AG04449 (cell line): Measurements from ENCODE around the gene ITGB6.

Experiments used
- CTCF ChIA-PET: fragments of 350-600 bp; formaldehyde crosslinking; extraction: SDS; loops from one replicate; lab custom pipeline; 2021; ENCODE audit warnings: antibody characterized with exemption; lab: Yijun Ruan, JAX
- POLR2A ChIA-PET: fragments of 400-600, 350-600 bp; formaldehyde crosslinking; extraction: SDS; loops from one replicate; lab custom pipeline; 2020; ENCODE audit warnings: antibody characterized with exemption, inconsistent platforms; lab: Yijun Ruan, JAX
- DNase-seq: peaks from one replicate; pipeline ENCODE4 v3.0.0-alpha.2; 2010; ENCODE audit warnings: low read depth, low spot score
- H3K4me3 ChIP-seq: 2 replicates; pipeline ENCODE4 v1.5.1; 2011; ENCODE audit warnings: low read depth, mild to moderate bottlenecking, control low read depth, low read length
- CTCF ChIP-seq: IDR thresholded peaks from one replicate; pipeline ENCODE4 v1.5.1; 2011; ENCODE audit warnings: mild to moderate bottlenecking, moderate library complexity, low read length, control low read depth, inconsistent platforms; ENCODE audit not compliant: insufficient read depth; ENCODE audit errors: missing control alignments

Gene ITGB6

DNA sequence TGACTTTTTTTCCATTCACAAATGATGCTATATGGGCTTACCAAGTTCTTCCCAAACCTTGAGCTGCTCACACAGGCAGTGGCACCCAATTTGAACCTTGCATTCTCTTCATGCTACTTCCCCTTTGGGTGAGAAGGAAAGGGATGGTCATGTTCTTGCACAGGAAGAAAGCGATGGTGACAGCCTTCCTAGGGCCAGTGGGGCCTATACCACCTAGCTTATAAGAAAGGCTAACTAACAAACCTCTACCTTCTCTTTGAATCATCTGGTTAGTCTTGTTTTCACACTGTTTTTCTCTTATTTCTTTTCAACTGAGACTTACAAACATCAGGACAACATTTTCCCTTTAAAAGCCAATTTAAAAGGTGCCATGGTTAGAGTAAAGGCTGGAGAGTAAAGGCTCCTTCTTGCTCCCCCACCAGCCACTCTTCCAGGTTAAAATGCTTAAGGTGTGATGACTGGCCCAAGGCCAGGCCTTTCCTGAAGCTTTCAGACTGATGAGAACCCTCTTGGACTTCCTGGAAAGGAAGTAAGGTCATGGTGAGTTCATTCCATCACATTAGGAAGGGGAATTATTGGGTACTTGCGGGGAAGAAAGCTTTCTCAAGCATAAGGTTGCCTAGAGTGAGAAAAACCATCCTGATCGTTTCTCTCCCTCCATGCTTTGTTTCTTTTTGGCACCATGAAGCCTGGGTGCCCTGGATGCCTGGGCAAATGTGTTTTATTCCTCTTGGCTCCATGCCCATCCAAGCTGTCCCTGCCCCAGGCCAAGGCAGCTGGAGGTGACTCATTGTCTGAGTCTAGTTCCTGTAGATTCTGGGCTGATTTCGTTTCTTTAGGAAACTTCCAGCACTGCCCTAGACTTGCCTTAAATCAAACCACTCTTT lies 41.4 kb upstream of the ITGB6 start:
- DNase-seq, result no peak
- CTCF ChIA-PET, result interaction anchor here (1.1 to 5.5 kb wide), 7 partner anchors 9 to 754 kb away, joined by 3 to 63 read pairs (median 3); no protein-coding TSS in a partner anchor
- TF ChIP-seq CTCF, result no peak
- POLR2A ChIA-PET, result no interaction called here
- no peak overlapping the region for H3K4me3 ChIP-seq

GRCh38 chr2:160239436-160239835 lies 39.4 kb upstream of the ITGB6 start:
- ChIA-PET CTCF (interaction anchor here (1.0 to 5.5 kb wide), 4 partner anchors 10 to 30 kb away, joined by 3 to 63 read pairs (median 4); no protein-coding TSS in a partner anchor), POLR2A (no interaction called here)
- no peak for TF ChIP-seq CTCF
- no peak for DNase-seq
- no peak overlapping the region for H3K4me3 ChIP-seq

DNA sequence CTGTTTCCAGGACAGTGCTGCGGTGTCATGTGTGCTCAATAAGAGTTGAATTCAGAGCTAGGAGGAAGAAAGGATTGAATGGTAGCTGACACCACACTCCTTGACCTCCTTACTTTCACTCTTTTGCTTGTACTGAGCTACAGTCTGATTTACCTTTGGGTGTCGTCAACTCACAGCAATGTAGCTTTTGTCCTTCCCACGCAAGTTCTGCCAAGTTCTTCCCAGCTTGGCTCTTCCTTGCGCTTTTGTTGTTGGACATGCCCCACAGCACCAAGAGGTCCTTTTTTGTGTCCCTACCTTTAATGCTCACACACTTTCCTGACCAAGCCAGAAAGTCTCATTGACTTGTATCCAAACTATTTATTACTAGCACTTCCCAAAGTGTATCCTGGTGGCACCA lies 38.3 kb upstream of the ITGB6 start:
- no peak for TF ChIP-seq CTCF
- POLR2A ChIA-PET, result no interaction called here
- no peak for DNase-seq
- CTCF ChIA-PET, result interaction anchor here (0.5 to 5.5 kb wide), 6 partner anchors 10 to 204 kb away, joined by 3 to 63 read pairs (median 3); no protein-coding TSS in a partner anchor
- H3K4me3 ChIP-seq, result no peak overlapping the region

- no peak for DNase-seq
- ChIA-PET CTCF (interaction anchor here (1.1 to 4.9 kb wide), 2 partner anchors 8 to 19 kb away, joined by 3 to 31 read pairs; no protein-coding TSS in a partner anchor), POLR2A (no interaction called here)
- TF ChIP-seq CTCF, result no peak
- H3K4me3 ChIP-seq, result no peak overlapping the region
Measured at GRCh38 chr2:160232905-160233475, 32.9 kb upstream of the ITGB6 start.

GRCh38 chr2:160229591-160229990 lies 29.5 kb upstream of the ITGB6 start:
- CTCF ChIA-PET, result interaction anchor here (0.9 to 4.9 kb wide), 7 partner anchors 10 to 118 kb away, joined by 3 to 31 read pairs (median 4); no protein-coding TSS in a partner anchor
- POLR2A ChIA-PET, result no interaction called here
- DNase-seq, result no peak
- no peak for TF ChIP-seq CTCF
- no peak overlapping the region for H3K4me3 ChIP-seq
